Mucosa of rectum (tissue), 2 donors: ENCODE results near the gene HPS5.
"Not testable (repeated sequence)": the region's sequence is repeated elsewhere in the genome, so short reads cannot be mapped to it uniquely, and the experiment has no call there.

Source experiments
- H3K27ac ChIP-seq, 2 donors: one replicate each; pipeline ENCODE4 v1.7.0; 2013; ENCODE audit warnings: inconsistent platforms in 2 of 2, low read depth in 2 of 2, low read length in 2 of 2
- H3K27me3 ChIP-seq, 2 donors: one replicate each; pipeline ENCODE4 v1.7.0; 2013; ENCODE audit warnings: low read length in 2 of 2; ENCODE audit not compliant: control insufficient read depth in 2 of 2, insufficient read depth in 2 of 2
- H3K36me3 ChIP-seq, 2 donors: one replicate each; pipeline ENCODE4 v1.7.0; 2013; ENCODE audit warnings: low read length in 2 of 2; ENCODE audit not compliant: control insufficient read depth in 2 of 2, insufficient read depth in 2 of 2
- H3K4me1 ChIP-seq, 2 donors: one replicate each; pipeline ENCODE4 v1.7.0; 2013; ENCODE audit warnings: low read length in 2 of 2, mild to moderate bottlenecking in 1 of 2; ENCODE audit not compliant: control insufficient read depth in 2 of 2, insufficient read depth in 2 of 2
- H3K4me3 ChIP-seq, 2 donors: one replicate each; pipeline ENCODE4 v1.7.0; 2013; ENCODE audit warnings: low read length in 2 of 2
- H3K9ac ChIP-seq, 2 donors: one replicate each; pipeline ENCODE4 v1.7.0; 2013; ENCODE audit warnings: low read length in 2 of 2, low read depth in 1 of 2, mild to moderate bottlenecking in 1 of 2
- H3K9me3 ChIP-seq, 2 donors: one replicate each; pipeline ENCODE4 v1.7.0; 2013; ENCODE audit warnings: low read length in 2 of 2; ENCODE audit not compliant: control insufficient read depth in 2 of 2
- donor health status: healthy.
- donor health status: Normal muscosa, but diverticular disease.

Gene HPS5

DNA sequence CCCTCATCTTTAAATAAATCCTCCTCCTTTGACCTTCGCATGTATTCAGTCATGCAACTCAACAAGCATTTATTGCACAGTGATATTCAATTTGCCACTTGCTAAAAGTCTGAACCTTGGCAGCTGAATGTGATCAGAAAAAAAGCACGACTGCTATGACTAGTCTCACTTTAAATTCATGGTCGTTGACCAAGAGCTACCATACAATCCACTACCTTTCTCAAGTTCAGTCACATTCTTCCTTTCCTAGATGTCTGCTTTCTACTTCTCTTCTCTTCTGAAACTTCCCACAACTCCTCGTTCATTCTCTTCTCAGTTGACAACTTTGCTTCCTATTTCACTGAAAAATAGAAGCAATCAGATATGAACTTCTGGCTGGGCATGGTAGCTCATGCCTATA is 57.9 kb downstream of the HPS5 start:
- Histone ChIP-seq H3K36me3 (no peaks in the 10 kb centered on the region), H3K27ac (no peak overlapping the region), H3K27me3 (no peaks in the 10 kb centered on the region), H3K4me3 (no peak overlapping the region), H3K4me1 (no peaks in the 10 kb centered on the region), H3K9me3 (no peaks in the 10 kb centered on the region), H3K9ac (no peak overlapping the region)

DNA sequence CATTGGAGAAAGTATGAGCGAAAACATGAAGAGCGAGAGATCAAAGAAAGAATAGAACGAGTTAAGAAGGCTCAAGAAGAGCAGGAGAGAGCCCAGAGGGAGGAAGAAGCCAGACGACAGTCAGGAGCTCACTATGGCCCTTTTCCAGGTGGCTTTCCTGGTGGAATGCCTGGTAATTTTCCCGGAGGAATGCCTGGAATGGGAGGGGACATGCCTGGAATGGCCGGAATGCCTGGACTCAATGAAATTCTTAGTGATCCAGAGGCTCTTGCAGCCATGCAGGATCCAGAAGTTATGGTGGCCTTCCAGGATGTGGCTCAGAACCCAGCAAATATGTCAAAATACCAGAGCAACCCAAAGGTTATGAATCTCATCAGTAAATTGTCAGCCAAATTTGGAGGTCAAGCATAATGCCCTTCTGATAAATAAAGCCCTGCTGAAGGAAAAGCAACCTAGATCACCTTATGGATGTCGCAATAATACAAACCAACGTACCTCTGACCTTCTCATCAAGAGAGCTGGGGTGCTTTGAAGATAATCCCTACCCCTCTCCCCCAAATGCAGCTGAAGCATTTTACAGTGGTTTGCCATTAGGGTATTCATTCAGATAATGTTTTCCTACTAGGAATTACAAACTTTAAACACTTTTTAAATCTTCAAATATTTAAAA is 59.1 kb downstream of the HPS5 start:
- H3K4me3 ChIP-seq, H3K27me3 ChIP-seq, H3K36me3 ChIP-seq, H3K27ac ChIP-seq, H3K4me1 ChIP-seq, H3K9ac ChIP-seq, H3K9me3 ChIP-seq: not testable (repeated sequence)

DNA sequence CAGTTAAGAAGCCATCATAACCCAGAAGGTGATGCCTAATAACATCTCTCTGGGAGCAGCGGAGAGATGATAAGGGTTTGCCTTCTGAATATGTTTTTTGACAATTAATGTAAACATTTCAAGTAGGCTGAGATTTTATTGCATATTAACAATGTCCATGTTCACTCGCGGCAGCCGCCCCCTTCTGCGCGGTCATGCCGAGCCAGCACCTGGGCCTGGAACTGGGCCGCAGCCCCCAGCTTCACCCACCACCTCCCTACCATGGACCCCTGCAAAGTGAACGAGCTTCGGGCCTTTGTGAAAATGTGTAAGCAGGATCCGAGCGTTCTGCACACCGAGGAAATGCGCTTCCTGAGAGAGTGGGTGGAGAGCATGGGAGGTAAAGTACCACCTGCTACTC is 60.2 kb downstream of the HPS5 start:
- Histone ChIP-seq H3K27ac (no peak overlapping the region), H3K36me3 (no peaks in the 10 kb centered on the region), H3K9ac (no peak overlapping the region), H3K4me1 (no peaks in the 10 kb centered on the region), H3K9me3 (no peaks in the 10 kb centered on the region), H3K27me3 (no peaks in the 10 kb centered on the region), H3K4me3 (no peak overlapping the region)

DNA sequence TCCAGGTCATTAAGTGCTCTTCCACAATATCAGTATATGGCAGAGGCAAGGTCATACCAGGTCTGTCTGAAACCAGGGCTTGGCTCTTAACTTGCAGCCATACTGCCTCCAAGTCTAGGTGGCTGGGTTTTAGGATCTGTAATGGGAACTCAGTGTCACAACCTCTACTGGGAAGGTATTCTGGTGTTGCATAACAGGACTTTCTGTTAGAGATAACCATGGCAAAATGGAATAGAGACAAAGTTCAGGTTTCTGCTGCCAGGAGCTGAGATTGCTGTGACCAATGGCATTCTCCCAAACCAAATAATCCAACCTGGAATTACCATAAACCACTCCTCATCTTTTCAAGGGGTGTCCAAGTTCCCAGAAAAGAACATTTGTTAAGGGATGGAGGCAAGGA is 62.7 kb downstream of the HPS5 start:
- no peak overlapping the region for H3K4me3 ChIP-seq

DNA sequence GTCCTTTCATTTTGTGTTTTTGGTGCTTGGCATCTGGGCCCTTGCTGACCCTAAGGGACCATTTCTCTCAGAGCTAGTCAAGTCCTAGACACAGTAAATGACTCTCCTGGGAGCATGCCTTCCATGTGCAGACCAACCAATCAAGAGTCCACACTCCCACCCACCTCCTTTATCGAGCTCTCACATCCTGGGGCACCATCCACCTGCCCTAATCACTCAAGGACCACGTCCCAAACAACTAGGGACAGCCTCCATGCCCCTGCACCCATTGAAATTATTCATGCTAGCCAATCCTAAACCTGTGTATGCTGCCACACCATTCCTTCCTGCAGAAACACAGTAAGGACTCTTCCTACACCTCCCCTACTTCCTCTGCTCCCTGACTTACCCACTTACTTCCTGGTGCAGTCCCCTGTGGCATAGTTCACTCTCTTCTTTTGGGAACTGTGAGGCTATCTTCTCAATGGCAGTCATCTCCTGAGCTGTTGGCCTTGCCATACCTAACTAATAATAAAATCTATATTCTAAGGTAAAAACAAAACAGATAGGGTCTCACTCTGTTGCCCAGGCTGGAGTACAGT is 67.1 kb downstream of the HPS5 start:
- H3K9me3 ChIP-seq: no peaks in the 10 kb centered on the region
- H3K4me1 ChIP-seq: no peaks in the 10 kb centered on the region
- no peaks in the 10 kb centered on the region for H3K27me3 ChIP-seq
- H3K4me3 ChIP-seq: no peak overlapping the region
- no peaks in the 10 kb centered on the region for H3K36me3 ChIP-seq
- H3K27ac ChIP-seq: no peak overlapping the region
- H3K9ac ChIP-seq: no peak overlapping the region

More for the DNA sequence above, 62.7 kb downstream of the HPS5 start:
- H3K36me3 ChIP-seq: no peaks in the 10 kb centered on the region
- H3K9ac ChIP-seq: no peak overlapping the region
- H3K4me1 ChIP-seq: no peaks in the 10 kb centered on the region
- H3K9me3 ChIP-seq: no peaks in the 10 kb centered on the region
- no peaks in the 10 kb centered on the region for H3K27me3 ChIP-seq
- no peak overlapping the region for H3K27ac ChIP-seq

DNA sequence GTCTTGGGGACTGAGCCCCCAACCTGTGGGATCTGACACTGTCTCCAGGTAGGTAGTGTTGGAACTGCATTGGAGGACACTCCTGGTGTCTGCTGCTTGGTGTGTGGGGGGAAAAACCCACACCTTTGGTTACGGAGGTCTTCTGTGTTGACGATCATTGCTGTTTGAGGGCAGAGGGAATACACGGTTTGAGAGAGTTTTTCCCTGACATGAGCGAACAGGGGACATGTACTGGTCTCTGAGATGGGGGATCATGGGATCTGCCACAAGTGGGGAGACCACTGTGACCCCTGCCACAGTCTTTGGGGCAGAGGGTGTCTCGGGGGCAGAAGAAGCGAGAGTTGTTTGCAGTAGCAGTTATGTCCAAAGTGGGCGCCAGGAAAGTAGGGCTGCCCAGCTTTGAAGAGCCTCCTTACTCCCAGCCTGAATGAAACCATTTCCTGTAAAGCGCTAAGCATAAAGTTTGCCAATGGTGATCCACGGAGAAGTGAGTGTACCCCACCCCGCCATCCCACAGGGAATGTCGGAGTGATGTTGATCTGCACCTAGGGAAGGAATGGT is 68.1 kb downstream of the HPS5 start:
- Histone ChIP-seq H3K27ac (no peak overlapping the region), H3K27me3 (no peaks in the 10 kb centered on the region), H3K9ac (no peak overlapping the region), H3K4me1 (no peaks in the 10 kb centered on the region), H3K4me3 (no peak overlapping the region), H3K9me3 (no peaks in the 10 kb centered on the region), H3K36me3 (no peaks in the 10 kb centered on the region)

DNA sequence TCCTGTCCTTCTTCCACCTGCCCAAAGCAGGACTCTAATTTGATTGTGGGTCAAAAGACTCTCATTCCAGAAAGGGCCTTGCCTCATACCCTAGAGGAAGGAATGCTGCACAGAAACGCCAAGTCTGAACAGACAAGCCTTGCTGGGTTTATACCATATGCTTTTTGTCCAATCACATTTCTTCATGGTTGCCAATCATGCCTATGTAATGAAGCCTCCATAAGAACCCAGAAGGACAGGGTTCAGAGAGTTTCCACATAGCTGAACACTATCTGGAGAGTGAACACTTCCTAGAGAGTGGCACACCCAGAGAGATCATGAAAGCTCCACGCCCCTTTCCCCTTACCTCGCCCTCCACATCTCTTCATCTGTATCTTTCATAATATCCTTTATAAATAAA is 68.7 kb downstream of the HPS5 start:
- Histone ChIP-seq H3K9ac (no peak overlapping the region), H3K36me3 (no peaks in the 10 kb centered on the region), H3K27me3 (no peaks in the 10 kb centered on the region), H3K27ac (no peak overlapping the region), H3K4me1 (no peaks in the 10 kb centered on the region), H3K4me3 (no peak overlapping the region), H3K9me3 (no peaks in the 10 kb centered on the region)

DNA sequence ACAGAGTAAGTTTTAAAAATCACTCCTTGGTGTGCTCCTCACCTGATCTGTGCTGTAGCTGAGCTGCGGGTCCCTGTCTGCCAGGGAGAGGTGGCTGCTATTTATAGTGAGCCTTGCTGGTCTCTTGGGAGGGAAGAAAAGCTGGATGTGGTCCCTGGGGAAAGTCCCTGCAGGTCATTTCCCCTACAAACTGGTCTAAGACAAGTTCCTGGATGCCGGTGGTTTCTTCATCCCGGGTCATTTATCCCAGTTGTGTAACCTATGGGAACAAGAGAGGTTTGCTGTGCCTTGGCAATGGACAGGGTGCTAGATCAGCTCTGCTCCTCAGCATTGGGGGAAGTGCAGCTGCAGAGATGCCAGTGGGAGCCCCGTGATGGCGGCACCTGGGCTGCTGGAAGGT is 73.4 kb downstream of the HPS5 start, which contains the start of gene SAA2:
TSS of gene SAA2 (minus strand) at position 108 of the 400 bp plus-strand sequence. CDS start 657 bp downstream, outside the sequence.
- Histone ChIP-seq H3K27me3 (no peaks in the 10 kb centered on the region), H3K36me3 (no peaks in the 10 kb centered on the region), H3K27ac (no peak within 1 kb of the TSS), H3K9ac (no peak within 1 kb of the TSS), H3K4me1 (no peaks in the 10 kb centered on the region), H3K4me3 (no peak within 1 kb of the TSS), H3K9me3 (no peaks in the 10 kb centered on the region)

DNA sequence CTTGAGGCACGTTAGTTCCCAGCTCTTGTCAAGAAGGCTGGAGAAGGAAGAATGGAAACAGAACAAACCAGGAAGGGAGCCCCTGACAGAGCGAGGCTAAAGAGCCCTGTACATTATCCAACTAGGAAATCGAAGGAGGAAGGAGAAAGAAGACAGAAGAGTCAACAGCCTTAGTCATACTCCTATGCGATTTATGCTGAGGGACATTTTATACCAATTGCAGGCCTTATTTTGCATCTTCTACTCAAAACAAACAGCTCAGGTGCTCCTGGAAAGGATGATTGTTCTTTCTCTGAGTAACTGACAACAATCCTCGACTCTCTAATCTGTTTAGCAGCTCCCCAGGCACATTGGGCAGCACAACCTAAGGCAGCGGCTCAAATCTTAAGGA is 74.8 kb downstream of the HPS5 start:
- H3K9ac ChIP-seq, H3K9me3 ChIP-seq, H3K27me3 ChIP-seq, H3K4me1 ChIP-seq, H3K36me3 ChIP-seq, H3K4me3 ChIP-seq, H3K27ac ChIP-seq: not testable (repeated sequence)

DNA sequence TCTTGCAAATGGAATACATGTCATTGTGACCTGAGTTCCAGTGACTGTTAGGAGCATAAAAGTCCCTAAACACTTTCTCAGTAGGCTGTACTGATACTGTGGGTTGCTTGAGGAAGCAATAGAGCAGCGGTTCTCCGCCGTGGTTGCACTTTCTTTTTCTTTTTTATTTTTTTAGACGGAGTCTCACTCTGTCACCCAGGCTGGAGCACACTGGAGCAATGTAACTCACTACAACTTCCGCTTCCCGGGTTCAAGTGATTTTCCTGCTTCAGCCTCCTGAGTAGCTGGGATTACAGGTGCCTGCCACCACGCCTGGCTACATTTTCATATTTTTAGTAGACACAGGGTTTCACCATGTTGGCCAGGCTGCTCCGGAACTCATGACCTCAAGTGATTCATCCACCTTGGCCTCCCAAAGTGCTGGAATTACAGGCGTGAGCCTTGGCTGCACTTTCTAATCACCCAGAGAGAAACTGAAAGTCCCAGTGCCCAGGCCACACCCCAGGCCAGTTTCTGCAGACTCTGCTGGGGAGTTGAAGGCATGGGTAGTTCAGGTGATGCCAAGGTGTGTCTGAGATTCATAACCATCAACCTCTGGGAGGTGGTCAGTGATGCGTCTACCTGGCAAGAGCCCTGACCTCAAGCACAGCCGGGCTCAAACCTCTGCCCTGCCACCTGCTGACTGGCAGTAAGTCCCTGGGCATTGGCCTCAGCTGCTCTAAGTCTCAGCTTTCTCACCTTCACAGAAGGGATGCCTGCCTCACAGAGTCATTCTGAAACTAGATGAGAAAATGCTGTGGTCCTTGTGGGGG is 75.4 kb downstream of the HPS5 start:
- H3K4me3 ChIP-seq: peak overlapping the region in 1 of 2 donors; percentile 2
- not testable (repeated sequence) for H3K27me3 ChIP-seq, H3K4me1 ChIP-seq, H3K36me3 ChIP-seq, H3K27ac ChIP-seq, H3K9ac ChIP-seq, H3K9me3 ChIP-seq
